ENCODE data around the gene ABCC4. TPM values are rescaled to one million over a fixed set of nuclear protein-coding genes. Genes with fewer than 3 reads are reported as not detected.
A peak's percentile ranks its signal among the peaks of the same experiment; 100 is the strongest.

Gene ABCC4
- total and polyA plus RNA-seq, 9 of the 15 experiments (the other 6 are each of a cell fraction or from before 2014, with no cell fraction given) = 9.4 to 46.1 (median 25.4) TPM

DNA sequence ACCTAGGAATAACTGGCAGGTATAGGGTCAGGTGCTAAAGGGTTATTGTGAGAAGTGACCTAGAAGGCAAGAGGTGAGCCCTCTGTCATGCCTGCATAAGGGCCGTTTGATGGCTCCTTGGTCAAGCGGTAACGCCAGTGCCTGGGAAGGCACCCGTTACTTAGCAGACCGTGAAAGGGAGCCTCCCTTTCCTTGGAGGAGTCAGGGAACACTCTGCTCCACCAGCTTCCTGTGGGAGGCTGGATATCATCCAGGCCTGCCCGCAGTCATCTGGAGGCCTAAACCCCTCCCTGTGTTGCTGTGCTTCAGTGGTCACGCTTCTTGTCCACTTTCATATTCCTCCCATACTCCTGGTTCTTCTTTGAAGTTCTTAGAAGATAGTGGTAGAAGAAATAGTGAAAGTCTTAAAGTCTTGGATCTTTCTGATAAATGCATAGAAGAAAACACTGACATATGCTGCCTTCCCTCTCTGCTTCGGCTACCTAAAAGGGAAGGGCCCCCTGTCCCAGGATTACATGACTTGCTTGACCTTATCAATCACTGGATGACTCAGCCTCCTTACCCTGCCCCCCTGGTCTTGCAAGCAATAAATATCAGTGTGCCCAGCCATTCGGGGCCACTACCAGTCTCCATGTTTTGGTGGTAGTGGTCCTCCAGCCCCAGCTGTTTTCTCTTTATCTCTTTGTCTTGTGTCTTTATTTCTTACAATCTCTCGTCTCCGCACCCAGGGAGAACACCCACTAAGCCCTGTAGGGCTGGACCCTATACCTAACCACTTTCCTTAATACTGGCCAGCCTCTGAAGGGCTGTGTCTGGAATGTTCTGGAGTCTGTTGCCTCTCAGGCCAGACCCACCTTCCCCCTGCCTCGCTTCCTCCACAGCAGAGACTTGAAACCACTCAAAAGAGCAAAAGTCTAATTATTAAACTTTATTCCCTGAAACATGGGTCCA lies 16.1 kb upstream of the ABCC4 start (continued):
- TF ChIP-seq, protein P1, sequence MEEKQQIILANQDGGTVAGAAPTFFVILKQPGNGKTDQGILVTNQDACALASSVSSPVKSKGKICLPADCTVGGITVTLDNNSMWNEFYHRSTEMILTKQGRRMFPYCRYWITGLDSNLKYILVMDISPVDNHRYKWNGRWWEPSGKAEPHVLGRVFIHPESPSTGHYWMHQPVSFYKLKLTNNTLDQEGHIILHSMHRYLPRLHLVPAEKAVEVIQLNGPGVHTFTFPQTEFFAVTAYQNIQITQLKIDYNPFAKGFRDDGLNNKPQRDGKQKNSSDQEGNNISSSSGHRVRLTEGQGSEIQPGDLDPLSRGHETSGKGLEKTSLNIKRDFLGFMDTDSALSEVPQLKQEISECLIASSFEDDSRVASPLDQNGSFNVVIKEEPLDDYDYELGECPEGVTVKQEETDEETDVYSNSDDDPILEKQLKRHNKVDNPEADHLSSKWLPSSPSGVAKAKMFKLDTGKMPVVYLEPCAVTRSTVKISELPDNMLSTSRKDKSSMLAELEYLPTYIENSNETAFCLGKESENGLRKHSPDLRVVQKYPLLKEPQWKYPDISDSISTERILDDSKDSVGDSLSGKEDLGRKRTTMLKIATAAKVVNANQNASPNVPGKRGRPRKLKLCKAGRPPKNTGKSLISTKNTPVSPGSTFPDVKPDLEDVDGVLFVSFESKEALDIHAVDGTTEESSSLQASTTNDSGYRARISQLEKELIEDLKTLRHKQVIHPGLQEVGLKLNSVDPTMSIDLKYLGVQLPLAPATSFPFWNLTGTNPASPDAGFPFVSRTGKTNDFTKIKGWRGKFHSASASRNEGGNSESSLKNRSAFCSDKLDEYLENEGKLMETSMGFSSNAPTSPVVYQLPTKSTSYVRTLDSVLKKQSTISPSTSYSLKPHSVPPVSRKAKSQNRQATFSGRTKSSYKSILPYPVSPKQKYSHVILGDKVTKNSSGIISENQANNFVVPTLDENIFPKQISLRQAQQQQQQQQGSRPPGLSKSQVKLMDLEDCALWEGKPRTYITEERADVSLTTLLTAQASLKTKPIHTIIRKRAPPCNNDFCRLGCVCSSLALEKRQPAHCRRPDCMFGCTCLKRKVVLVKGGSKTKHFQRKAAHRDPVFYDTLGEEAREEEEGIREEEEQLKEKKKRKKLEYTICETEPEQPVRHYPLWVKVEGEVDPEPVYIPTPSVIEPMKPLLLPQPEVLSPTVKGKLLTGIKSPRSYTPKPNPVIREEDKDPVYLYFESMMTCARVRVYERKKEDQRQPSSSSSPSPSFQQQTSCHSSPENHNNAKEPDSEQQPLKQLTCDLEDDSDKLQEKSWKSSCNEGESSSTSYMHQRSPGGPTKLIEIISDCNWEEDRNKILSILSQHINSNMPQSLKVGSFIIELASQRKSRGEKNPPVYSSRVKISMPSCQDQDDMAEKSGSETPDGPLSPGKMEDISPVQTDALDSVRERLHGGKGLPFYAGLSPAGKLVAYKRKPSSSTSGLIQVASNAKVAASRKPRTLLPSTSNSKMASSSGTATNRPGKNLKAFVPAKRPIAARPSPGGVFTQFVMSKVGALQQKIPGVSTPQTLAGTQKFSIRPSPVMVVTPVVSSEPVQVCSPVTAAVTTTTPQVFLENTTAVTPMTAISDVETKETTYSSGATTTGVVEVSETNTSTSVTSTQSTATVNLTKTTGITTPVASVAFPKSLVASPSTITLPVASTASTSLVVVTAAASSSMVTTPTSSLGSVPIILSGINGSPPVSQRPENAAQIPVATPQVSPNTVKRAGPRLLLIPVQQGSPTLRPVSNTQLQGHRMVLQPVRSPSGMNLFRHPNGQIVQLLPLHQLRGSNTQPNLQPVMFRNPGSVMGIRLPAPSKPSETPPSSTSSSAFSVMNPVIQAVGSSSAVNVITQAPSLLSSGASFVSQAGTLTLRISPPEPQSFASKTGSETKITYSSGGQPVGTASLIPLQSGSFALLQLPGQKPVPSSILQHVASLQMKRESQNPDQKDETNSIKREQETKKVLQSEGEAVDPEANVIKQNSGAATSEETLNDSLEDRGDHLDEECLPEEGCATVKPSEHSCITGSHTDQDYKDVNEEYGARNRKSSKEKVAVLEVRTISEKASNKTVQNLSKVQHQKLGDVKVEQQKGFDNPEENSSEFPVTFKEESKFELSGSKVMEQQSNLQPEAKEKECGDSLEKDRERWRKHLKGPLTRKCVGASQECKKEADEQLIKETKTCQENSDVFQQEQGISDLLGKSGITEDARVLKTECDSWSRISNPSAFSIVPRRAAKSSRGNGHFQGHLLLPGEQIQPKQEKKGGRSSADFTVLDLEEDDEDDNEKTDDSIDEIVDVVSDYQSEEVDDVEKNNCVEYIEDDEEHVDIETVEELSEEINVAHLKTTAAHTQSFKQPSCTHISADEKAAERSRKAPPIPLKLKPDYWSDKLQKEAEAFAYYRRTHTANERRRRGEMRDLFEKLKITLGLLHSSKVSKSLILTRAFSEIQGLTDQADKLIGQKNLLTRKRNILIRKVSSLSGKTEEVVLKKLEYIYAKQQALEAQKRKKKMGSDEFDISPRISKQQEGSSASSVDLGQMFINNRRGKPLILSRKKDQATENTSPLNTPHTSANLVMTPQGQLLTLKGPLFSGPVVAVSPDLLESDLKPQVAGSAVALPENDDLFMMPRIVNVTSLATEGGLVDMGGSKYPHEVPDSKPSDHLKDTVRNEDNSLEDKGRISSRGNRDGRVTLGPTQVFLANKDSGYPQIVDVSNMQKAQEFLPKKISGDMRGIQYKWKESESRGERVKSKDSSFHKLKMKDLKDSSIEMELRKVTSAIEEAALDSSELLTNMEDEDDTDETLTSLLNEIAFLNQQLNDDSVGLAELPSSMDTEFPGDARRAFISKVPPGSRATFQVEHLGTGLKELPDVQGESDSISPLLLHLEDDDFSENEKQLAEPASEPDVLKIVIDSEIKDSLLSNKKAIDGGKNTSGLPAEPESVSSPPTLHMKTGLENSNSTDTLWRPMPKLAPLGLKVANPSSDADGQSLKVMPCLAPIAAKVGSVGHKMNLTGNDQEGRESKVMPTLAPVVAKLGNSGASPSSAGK (IDR thresholded peaks at IDR 0.05) = peak; percentile 29; the same call in 1 of the 2 replicates
- TF ChIP-seq BRF1 (IDR thresholded peaks at IDR 0.05; ENCODE audit: borderline replicate concordance, extremely low read depth, insufficient read length) = no peak
- TF ChIP-seq PCBP2 (IDR thresholded peaks at IDR 0.05; ENCODE audit: low read depth, low read length, poor library complexity, severe bottlenecking) = no peak
- TF ChIP-seq, protein P2, sequence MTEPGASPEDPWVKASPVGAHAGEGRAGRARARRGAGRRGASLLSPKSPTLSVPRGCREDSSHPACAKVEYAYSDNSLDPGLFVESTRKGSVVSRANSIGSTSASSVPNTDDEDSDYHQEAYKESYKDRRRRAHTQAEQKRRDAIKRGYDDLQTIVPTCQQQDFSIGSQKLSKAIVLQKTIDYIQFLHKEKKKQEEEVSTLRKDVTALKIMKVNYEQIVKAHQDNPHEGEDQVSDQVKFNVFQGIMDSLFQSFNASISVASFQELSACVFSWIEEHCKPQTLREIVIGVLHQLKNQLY (CRISPR knock-in tag; conservative IDR thresholded peaks at IDR 0.05) = no peak
- no peak for TF ChIP-seq ZNF57 (CRISPR knock-in tag; IDR thresholded peaks at IDR 0.05)
- TF ChIP-seq, protein P3, sequence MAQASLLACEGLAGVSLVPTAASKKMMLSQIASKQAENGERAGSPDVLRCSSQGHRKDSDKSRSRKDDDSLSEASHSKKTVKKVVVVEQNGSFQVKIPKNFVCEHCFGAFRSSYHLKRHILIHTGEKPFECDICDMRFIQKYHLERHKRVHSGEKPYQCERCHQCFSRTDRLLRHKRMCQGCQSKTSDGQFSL (CRISPR knock-in tag; IDR thresholded peaks at IDR 0.05) = no peak
- TF ChIP-seq, protein P3 (tag; IDR thresholded peaks at IDR 0.05) = no peak
- 0 out of 2 replicates have a peak, but pooled peaks have one; percentile 30 for TF ChIP-seq ETV1 (tag; conservative IDR thresholded peaks at IDR 0.05; ENCODE audit: low read depth)
- TF ChIP-seq, protein P4, sequence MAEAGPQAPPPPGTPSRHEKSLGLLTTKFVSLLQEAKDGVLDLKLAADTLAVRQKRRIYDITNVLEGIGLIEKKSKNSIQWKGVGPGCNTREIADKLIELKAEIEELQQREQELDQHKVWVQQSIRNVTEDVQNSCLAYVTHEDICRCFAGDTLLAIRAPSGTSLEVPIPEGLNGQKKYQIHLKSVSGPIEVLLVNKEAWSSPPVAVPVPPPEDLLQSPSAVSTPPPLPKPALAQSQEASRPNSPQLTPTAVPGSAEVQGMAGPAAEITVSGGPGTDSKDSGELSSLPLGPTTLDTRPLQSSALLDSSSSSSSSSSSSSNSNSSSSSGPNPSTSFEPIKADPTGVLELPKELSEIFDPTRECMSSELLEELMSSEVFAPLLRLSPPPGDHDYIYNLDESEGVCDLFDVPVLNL (CRISPR knock-in tag; IDR thresholded peaks at IDR 0.05; ENCODE audit: low read depth) = no peak
- TF ChIP-seq KDM5B (IDR thresholded peaks at IDR 0.05; ENCODE audit: insufficient replicate concordance, low read depth, low read length) = no peak
- no peak for TF ChIP-seq RUNX1 (IDR thresholded peaks at IDR 0.05; ENCODE audit: low read depth)

All from K562 (cell line).